ENCODE measurements around the gene IDH2. TPM values are rescaled to one million over a fixed set of nuclear protein-coding genes. Genes with fewer than 3 reads are reported as not detected.

The IDH2 gene
- total RNA-seq, 4 donors from 2014 or later = 68.6 to 126 (median 76.7) TPM

DNA sequence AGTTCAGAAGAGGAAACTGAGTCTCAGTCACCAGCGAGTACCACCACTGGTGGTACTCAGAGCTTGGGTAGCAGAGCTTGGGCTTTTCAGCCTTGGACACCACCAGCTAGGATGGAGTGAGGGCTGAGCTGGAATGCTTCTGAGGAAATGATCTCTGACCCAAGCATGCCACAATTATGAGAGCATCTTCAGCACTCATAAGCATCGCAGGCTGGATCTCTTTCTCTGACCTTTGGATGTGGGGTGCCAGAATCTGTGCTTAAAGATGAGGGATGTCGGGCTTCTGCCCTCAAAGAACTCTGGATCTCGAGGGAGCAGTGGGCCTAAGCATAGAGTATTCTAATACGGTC, 64.8 kb downstream of the IDH2 start:
- Histone ChIP-seq H3K27ac (no peak overlapping the region), H3K4me1 (peaks cover 71% of the 10 kb centered on the region), H3K9me3 (no peaks in the 10 kb centered on the region), H3K4me3 (no peak overlapping the region), H3K27me3 (no peaks in the 10 kb centered on the region), H3K36me3 (no peaks in the 10 kb centered on the region)
- DNase-seq (ENCODE audit: low spot score in 2 of 2) = peak in 1 of 2 donors; percentile 34
- 95% methylated on average over 5 of the region's 5 CpGs for WGBS
- TF ChIP-seq POLR2A (IDR thresholded peaks at IDR 0.05) (no peak), EP300 (IDR thresholded peaks at IDR 0.05) (no peak), POLR2AphosphoS5 (IDR thresholded peaks at IDR 0.05) (no peak)
- TF ChIP-seq, protein P1, sequence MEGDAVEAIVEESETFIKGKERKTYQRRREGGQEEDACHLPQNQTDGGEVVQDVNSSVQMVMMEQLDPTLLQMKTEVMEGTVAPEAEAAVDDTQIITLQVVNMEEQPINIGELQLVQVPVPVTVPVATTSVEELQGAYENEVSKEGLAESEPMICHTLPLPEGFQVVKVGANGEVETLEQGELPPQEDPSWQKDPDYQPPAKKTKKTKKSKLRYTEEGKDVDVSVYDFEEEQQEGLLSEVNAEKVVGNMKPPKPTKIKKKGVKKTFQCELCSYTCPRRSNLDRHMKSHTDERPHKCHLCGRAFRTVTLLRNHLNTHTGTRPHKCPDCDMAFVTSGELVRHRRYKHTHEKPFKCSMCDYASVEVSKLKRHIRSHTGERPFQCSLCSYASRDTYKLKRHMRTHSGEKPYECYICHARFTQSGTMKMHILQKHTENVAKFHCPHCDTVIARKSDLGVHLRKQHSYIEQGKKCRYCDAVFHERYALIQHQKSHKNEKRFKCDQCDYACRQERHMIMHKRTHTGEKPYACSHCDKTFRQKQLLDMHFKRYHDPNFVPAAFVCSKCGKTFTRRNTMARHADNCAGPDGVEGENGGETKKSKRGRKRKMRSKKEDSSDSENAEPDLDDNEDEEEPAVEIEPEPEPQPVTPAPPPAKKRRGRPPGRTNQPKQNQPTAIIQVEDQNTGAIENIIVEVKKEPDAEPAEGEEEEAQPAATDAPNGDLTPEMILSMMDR (IDR thresholded peaks at IDR 0.05) = no peak

DNA sequence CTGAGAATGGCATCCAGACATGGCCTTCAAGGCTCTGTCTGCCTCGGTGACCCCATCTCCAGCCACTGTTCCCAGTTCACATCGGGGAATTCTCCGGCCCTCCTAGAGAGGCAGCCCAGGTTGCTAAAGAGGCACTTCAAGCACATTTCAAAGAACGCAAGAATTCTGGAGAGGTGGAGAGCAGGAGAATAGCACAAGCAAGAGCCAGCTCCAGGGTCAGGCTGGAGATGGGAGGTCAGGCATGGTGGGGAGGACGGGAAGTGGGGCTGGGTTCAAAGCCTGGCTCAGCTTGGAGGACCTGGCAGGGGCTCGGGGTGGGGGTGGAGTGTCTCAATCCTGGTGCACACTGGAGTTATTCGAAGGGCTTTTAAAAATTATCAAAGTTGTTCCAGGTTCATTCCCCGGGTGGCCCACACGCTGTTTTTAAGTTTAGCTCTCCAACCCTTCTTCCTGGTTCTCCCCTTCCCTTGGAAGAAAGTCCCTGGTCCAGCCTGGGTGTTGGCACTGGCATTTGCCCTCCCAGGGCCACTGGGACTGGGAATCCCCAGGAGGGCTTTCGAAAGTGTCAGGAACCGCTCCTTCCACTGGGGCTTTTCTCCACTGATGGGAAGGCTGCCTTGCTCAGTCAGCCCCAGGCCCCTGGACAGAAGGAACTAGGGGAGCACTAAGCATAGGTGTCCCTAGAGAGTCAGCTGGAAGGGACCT, 65.3 kb downstream of the IDH2 start:
- TF ChIP-seq POLR2AphosphoS5 (IDR thresholded peaks at IDR 0.05) (no peak), EP300 (IDR thresholded peaks at IDR 0.05) (no peak), POLR2A (IDR thresholded peaks at IDR 0.05) (no peak)
- TF ChIP-seq, protein P1 (IDR thresholded peaks at IDR 0.05) = no peak
- peak in 1 of 2 donors; percentile 54 for DNase-seq (ENCODE audit: low spot score in 2 of 2)
- Histone ChIP-seq H3K4me3 (no peak overlapping the region), H3K36me3 (no peaks in the 10 kb centered on the region), H3K27ac (no peak overlapping the region), H3K4me1 (peaks cover 72% of the 10 kb centered on the region), H3K27me3 (no peaks in the 10 kb centered on the region), H3K9me3 (no peaks in the 10 kb centered on the region)
- WGBS = 83% methylated on average over 11 of the region's 11 CpGs

DNA sequence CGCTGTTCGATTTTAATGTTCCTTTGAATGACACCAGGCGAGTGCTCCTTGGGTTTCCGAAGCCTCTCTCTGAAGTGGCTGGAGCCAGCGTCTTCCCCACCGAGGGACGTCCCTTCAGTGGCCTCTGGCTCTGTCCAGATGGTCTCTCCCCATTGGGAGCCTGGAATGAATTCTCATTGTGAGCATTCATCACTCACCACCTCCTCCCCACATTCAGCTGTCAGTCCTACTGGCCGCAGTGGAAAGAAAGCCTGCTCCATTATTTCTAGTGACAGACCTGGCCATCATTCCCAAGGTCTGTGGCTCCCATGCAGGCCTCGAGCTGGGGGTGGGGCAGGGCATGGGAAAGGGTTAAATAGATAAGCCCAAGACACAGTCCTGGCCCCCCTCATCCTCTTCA, 65.9 kb downstream of the IDH2 start:
- no peaks in the 10 kb centered on the region for H3K27me3 ChIP-seq
- H3K36me3 ChIP-seq = no peaks in the 10 kb centered on the region
- no peaks in the 10 kb centered on the region for H3K9me3 ChIP-seq
- peak; percentile 41 to 42 for DNase-seq (ENCODE audit: low spot score in 2 of 2)
- WGBS = 80% methylated on average over 9 of the region's 9 CpGs
- H3K4me3 ChIP-seq = no peak overlapping the region
- TF ChIP-seq, protein P1 (IDR thresholded peaks at IDR 0.05) = no peak
- no peak for TF ChIP-seq POLR2AphosphoS5 (IDR thresholded peaks at IDR 0.05)
- TF ChIP-seq EP300 (IDR thresholded peaks at IDR 0.05) = no peak
- no peak for TF ChIP-seq POLR2A (IDR thresholded peaks at IDR 0.05)
- peaks cover 76% of the 10 kb centered on the region for H3K4me1 ChIP-seq
- H3K27ac ChIP-seq = peak overlapping the region; percentile 79

DNA sequence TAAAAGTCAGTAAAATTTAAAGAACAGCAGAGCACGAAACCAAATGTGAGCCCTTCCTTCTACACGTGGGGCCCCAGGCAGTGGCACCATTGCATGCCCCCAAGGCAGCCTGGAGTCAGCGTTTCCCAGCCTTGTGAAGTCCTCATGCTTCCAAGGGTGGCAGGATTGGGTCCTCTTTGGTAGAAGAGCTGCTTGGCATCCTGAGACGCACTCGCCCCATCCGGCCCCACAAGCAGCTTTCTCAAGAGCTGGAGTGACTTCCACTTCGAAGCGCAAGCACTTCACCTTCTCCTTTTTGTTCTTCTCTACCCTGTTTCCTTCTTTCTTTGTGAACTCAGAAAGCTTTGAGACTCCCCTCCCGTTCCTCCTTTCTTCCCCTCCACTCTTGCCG, 66.4 kb downstream of the IDH2 start:
- TF ChIP-seq, protein P1 (IDR thresholded peaks at IDR 0.05) = no peak
- Histone ChIP-seq H3K9me3 (no peaks in the 10 kb centered on the region), H3K27me3 (no peaks in the 10 kb centered on the region), H3K4me1 (peaks cover 76% of the 10 kb centered on the region), H3K4me3 (no peak overlapping the region), H3K27ac (peak overlapping the region; percentile 79), H3K36me3 (no peaks in the 10 kb centered on the region)
- 76% methylated on average over 10 of the region's 10 CpGs for WGBS
- DNase-seq (ENCODE audit: low spot score in 2 of 2) = peak; percentile 63 to 79

DNA sequence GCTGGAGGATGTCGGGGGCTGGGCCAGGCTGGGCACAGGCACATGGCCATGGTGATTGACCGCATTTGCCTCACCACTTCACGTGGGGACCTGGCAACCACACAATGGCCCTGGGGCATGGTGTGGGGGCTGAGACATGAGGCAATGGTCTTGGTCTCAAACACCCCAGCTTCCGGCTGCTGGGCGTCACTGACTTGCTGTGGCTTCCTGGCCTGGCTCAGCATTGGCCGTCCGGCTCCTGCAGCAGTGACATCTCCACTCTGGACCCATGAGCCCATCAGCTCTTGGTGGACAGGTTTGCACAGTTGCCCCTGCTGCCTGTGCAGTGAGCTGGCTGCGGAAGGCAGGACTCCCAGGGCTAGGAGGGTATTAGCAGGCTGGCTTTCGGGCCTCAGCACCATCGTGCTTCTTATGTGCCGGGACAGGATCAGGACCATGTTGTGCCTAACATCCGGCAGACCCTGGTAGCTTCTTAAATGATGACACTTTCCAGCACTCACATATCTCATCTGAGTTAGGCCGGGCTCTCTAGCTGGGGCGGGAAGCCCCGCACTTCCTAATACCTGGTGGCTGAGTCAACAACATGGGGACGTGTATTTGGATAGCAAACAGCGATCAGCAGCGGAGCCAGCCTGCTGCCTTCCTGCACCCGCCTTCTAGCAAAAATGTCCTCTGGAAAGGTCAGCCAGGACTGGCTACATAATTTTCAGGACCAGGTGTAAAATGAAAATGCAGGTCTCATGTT, 67.0 kb downstream of the IDH2 start:
- TF ChIP-seq POLR2A (IDR thresholded peaks at IDR 0.05) (no peak), EP300 (IDR thresholded peaks at IDR 0.05) (no peak), POLR2AphosphoS5 (IDR thresholded peaks at IDR 0.05) (no peak)
- TF ChIP-seq, protein P1 (IDR thresholded peaks at IDR 0.05) = no peak
- H3K27ac ChIP-seq = peak overlapping the region; percentile 79
- no peaks in the 10 kb centered on the region for H3K27me3 ChIP-seq
- no peaks in the 10 kb centered on the region for H3K36me3 ChIP-seq
- DNase-seq (ENCODE audit: low spot score in 2 of 2) = peak; percentile 77 to 86
- no peak overlapping the region for H3K4me3 ChIP-seq
- 49% methylated on average over 7 of the region's 19 CpGs for WGBS
- H3K4me1 ChIP-seq = peaks cover 70% of the 10 kb centered on the region
- no peaks in the 10 kb centered on the region for H3K9me3 ChIP-seq
